Measurements from ENCODE around the gene AMPD3.
A peak's percentile ranks its signal among the peaks of the same experiment; 100 is the strongest.

AMPD3 gene

GRCh38 chr11:10439351-10439750 is 15.7 kb upstream of the AMPD3 start:
- no peak for DNase-seq

DNA sequence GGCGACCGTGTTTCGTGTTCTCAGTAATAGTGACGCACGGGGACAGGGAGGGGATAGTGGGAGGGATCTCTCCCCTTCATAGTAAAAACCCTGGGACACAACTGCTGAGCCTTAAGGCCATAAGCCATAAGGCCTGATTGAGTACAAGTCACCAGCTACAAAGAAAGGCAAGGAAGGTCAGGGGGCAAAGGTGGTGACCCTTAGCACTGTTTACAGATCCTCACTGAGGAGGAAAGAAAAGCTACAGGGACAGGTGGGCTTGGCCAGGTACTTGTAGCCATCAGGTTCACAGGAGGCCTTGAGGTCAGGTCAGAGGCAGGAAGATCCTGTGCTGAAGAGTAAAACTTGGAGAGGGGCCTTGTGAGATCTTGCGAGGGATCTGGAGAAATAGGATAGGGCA is 15.1 kb upstream of the AMPD3 start:
- no peak for DNase-seq

DNA sequence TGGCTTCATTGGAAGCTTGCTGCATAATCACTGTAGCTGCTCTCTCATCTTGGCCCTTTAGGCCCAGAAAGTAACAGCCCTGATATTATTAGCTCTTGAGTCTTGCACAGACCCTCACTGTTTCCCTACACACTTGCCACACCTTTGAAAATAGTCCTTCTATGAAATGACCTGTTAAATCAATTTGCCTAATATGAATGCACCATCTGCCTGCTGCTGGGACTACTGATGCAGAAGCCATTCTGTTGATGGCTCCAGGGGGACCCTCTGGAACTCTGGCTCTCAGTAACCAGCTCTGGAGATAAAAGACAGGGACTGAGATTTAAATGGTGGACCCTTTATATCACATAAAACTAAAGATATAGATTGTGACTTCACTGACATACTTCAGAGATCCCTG is 14.7 kb upstream of the AMPD3 start:
- DNase-seq = no peak

DNA sequence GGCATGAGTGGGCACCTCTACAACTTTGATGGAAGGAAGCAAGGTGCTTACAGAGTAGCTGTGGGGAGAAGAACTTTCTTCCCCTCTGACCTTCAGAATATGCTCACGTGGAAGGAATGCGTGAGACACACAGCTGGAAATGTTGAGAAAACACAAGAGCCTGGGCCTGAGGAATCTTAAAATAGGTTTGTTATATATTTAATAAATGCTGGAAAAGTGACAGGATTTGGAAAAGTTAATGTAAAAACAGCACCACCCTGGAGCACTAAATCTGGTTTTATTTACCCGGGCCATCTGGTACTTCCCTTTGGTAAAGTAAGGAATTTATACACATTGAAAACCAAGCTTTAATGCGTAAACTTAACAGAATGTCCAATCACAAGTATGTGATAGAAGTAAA is 14.0 kb upstream of the AMPD3 start:
- no peak for DNase-seq

DNA sequence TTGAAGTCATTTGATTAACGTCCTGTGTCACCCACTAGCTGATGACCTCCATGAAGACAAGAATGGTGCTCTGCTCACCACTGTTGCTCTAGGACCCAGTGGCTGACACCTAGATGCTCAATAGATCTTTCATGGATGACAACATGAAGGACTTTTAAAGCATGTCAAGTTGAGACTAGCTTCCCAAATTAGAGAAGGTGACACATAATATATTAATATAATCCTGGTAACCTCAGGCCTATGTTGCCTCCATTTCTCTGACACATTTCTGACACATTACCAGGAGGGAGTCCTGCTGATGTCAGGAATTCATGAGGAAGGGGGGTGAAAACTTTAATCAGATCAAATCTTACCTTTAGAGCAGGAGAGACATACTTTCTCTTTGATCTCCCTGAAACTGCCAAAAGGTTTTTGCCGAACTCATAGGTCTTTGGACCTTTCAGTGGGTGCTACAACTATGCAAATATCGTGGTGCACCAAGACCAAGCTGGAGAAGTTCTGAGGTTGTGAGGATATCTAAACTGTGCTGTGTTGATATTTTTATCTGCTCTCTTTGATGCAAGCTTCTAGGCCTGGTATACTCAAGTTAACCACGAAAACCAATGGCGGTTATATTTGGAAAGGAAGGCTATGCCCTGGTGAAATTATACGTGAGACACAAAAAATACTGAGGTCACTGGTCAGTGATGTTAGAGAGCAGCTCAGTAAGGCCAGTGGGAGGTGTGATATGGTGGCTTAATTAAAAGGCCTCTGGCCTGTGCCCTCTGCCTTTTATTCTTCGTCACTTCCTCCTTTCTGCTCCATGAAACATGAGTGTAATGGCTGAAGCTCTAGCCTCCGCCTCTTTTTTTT is 13.2 kb upstream of the AMPD3 start:
- no peak for DNase-seq

DNA sequence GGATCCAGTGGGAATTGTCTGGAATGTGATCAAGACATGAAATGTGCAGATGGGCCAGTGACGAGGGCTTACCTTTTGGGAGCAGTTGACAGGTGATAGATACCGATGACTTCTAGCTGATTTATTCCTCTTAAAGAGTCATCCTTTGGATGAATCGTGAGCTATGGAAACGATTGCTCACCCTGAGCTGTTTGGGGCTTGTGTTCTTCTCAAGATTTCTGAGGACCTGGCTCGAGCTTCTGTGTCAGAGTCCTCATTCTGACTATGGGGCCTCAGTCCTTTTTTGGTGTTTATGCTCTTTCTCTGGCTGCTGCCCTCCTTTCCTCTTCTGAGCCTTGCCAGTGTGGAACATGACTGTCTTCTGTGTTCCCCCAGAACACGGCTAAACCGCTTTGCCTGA is 11.9 kb upstream of the AMPD3 start:
- DNase-seq = no peak

DNA sequence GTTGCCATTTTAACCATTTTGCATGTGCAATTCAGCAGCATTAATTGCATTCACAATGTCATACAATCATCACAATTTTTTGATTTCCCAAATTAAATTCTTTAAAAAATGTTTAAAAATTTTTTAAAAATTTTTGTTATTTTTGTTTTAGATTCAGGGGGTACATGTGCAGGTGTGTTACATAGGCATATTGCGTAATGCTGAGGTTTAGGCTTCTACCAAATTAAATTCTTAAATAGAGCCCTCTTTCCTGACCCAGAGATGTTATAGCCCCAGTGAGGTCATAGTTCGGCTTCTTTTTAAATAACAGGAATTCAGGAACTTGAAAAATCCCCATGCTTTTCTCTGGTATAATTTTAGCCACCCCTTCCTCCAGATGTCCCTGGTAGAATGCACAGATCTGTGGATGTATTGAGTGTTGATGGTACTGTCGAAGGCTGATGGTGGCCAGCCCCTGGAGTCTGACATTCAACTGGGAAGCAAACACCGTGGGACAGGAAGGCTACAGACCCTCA is 11.3 kb upstream of the AMPD3 start:
- no peak for DNase-seq

DNA sequence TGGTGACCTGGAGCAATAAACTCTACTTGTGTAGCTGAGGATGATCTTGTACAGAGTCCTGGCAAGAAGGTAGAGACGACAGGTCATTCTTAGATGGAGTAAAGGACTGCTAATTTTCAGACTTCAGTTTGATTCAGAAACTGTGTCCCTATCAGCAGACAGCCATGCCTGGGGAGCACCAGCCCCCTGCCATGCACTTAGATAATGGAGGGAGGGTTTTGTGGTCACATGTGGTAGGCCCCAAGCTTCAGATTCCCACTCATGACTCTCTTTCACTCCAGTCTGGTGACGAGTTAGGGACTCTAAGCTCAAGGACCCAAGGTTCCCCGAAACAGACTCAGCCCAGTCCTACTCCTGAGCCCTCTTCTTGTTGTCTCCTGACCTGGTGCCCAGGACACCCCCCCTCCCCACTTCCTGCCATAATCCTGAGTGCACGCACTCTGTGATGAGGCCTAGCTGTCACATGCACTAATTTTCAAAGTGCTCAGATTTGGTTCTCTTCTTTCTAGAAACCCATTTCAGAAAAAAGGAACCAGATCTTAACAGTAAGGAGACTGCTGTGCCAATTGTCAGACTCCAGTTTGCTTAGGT is 10.2 kb upstream of the AMPD3 start:
- no peak for DNase-seq

DNA sequence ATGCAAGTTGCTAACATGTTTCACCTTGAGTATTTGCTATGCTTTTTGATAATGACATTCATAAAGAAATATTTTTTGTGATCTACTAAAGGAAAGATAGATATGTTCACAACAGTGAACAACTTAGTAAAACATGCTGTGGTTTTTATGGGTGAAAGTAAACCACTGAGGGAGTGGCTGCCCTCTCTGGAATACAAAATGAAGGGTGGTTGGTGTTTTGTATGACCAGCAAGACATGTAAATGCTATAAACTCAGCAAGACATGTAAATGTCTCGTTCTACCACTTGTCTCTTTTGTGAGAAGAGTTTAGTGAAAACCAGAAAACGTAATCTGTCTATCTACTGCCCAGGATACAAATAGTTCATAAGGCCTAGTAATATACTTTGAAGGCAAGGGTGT is 7.6 kb upstream of the AMPD3 start:
- no peak for DNase-seq

GRCh38 chr11:10450462-10451425 is 4.3 kb upstream of the AMPD3 start:
- peak; percentile 18 to 48 for DNase-seq

GRCh38 chr11:10451426-10452116 is 3.5 kb upstream of the AMPD3 start:
- DNase-seq = no peak

- DNase-seq = no peak
Measured at GRCh38 chr11:10452211-10452767, 2.8 kb upstream of the AMPD3 start.

DNA sequence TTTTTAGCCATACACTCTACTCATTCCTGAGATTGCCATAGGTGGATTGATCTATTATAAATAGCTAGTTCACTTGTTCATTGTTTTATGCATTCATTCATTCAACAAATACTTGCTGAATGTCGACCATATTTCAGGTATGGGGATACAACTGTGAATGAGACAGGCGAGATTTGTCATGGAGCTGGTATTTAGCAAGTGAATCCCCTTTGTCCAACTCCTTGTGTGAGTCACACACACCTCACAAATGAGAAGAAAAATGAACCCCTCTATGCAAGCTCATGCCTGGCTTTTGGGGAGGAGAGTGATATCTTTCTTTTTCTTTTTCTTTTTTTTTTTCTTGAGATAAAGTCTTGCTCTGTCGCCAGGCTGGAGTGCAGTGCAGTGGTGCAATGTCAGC is 1.8 kb upstream of the AMPD3 start:
- no peak for DNase-seq

DNA sequence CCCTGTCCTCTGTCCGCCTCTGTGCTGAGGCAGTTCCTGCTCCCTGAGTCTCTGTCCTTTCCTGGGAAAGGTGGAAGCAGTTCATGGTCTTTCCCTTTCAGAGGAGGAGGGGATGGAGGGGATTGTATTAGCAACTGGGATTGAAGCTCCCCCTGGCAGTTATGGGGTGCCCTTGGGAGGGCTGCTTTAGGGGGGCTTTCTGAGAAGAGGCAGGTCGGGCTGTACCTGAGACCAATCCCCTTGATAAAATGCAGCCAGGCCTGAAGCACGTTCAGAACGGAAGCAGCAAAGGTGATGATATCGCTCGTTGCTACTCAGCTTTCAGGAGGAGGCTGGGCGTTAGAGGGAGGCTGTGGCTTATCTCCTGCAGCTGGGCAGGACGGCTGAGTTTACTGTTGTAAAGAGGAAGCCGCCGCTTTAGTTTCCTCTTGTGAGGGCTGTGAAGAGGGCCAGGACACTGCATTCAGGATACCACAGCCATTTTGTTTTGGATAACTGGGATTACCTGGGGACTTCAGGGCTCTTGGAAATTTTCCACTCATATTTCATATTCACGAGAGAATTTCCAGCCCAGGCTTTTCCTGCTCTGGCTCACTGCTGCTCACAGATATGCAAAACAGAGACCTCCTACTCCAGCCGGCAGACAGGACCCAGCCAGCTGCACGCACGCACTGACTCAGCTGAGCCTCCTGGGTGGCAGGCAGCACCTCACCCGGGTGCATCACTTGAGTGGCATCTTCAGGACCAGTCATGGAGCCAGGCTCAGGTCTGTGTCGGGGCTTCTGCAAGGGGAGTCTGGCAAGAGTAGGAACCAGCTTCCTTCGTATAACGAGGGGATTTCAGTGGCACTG is 798 bp downstream of the AMPD3 start:
- peak; percentile 68 to 79 for DNase-seq

- DNase-seq = no peak
Measured at GRCh38 chr11:10456519-10456918, 1.5 kb downstream of the AMPD3 start.

DNA sequence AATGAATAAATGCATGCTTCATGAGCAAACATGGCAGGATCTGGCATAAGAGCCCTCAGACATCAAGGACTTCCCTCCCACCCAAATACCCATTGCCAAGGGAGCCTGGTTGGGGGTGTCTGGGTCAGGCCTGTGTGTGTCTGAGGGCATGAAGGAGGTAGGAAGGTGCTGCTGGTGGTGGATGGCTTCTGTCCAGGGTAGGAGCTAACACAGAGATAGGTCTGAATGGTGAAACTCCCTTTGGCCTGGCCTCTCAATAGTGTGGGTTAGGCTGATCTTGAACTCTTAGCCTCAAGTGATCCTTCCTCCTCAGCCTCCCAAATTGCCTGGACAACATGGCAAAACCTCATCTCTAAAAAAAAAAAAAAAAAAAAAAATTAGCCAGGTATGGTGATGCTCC is 2.8 kb downstream of the AMPD3 start:
- DNase-seq = no peak

- DNase-seq = peak; percentile 38 to 66
Measured at GRCh38 chr11:10459029-10459970, 4.2 kb downstream of the AMPD3 start.

DNA sequence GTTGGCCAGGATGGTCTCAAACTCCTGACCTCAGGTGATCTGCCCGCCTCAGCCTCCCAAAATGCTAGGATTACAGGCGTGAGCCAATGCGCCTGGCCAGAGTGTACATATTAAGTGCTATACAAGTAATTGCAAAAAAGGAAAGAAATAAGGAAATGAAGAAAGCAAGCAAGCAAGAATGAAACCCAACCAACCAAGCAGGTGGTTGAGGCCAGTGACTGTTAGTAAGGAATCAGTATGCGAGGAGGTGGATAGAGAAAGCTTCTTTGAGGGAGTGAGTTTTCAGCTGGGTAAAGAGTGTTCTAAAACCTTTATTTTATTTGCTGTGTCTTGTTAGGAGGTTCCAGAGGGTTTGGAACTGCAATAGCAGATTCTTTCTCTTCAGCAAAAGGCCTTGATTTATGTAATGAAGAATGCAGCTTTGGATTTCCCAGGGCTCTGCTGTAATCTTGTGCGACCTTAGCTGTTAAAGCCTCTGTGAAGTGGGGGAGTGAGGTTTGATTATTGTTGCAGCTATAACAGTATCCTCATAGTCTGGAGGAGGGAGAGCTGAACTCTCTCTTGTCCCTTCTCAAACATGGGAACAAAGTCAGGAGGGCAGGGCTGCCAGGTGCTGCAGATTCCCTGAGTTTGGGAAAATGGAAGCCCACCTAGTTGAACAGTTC is 5.7 kb downstream of the AMPD3 start:
- no peak for DNase-seq

GRCh38 chr11:10461276-10461790 is 6.3 kb downstream of the AMPD3 start:
- no peak for DNase-seq

Measured in stimulated activated CD4-positive, alpha-beta T cell treated with anti-CD3 and anti-CD28 coated beads, Interleukin-4, amount 100 ng/mL, for 4 hours (primary cell).